A673 (cell line): ENCODE measurements around the gene TTBK2.

Source experiments
- CTCF ChIP-seq: fragments of 300-800, 200-600 bp; sonication (generic); conservative IDR thresholded peaks from 2 replicates; pipeline ENCODE4 v1.5.1; 2017; ENCODE audit warnings: low read depth, mild to moderate bottlenecking, antibody characterized with exemption, low read length, moderate library complexity, mixed read lengths
- EZH2 ChIP-seq: fragments of 200-600 bp; sonication (generic); IDR thresholded peaks from 2 replicates; pipeline ENCODE4 v1.6.1; 2017; ENCODE audit warnings: borderline replicate concordance, low read depth, mild to moderate bottlenecking, mixed read lengths, antibody characterized with exemption, low read length; ENCODE audit not compliant: poor library complexity, severe bottlenecking

GRCh38 chr15:42914728-42915497 is 5.7 kb downstream of the TTBK2 start:
- TF ChIP-seq CTCF (no peak), EZH2 (no peak)
